Measurements from ENCODE around the gene NTHL1. TPM values are rescaled to one million over a fixed set of nuclear protein-coding genes. Genes with fewer than 3 reads are reported as not detected.

Gene NTHL1
- total RNA-seq, 2 donors from 2014 or later: 16.4 to 24.9 TPM

GRCh38 chr16:1997494-1998359 lies 49.9 kb downstream of the NTHL1 start:
- Histone ChIP-seq H3K27ac (peak overlapping the region in 1 of 2 donors; percentile 14), H3K36me3 (peaks cover 12 to 32% of the 10 kb centered on the region in 2 donors), H3K4me3 (no peak overlapping the region), H3K9me3 (no peaks in the 10 kb centered on the region), H3K27me3 (replicated peaks; ENCODE audit: insufficient read depth) (no peaks in the 10 kb centered on the region), H3K4me1 (replicated peaks) (no peaks in the 10 kb centered on the region)
- 69% methylated on average over 20 of the region's 26 CpGs for WGBS
- intact Hi-C loops (cut with DNase I): no loop called here
- TF ChIP-seq POLR2A (IDR thresholded peaks at IDR 0.05) (no peak), CTCF (IDR thresholded peaks at IDR 0.05) (no peak)
- DNase-seq (ENCODE audit: low spot score): no peak

GRCh38 chr16:1993731-1994131 lies 53.9 kb downstream of the NTHL1 start:
- DNase-seq (ENCODE audit: low spot score): no peak
- TF ChIP-seq POLR2A (IDR thresholded peaks at IDR 0.05) (no peak), POLR2AphosphoS5 (IDR thresholded peaks at IDR 0.05) (no peak), CTCF (IDR thresholded peaks at IDR 0.05) (no peak)
- Histone ChIP-seq H3K4me3 (no peak overlapping the region), H3K36me3 (peaks cover 0 to 10% of the 10 kb centered on the region in 2 donors), H3K4me1 (replicated peaks) (peaks cover 6% of the 10 kb centered on the region), H3K27me3 (replicated peaks; ENCODE audit: insufficient read depth) (no peaks in the 10 kb centered on the region), H3K9me3 (no peaks in the 10 kb centered on the region), H3K27ac (no peak overlapping the region)
- WGBS: 69% methylated on average over 2 of the region's 2 CpGs
- intact Hi-C loops (cut with DNase I): no loop called here

GRCh38 chr16:1992704-1993317 lies 54.8 kb downstream of the NTHL1 start:
- no peak overlapping the region for H3K27ac ChIP-seq
- no peaks in the 10 kb centered on the region for H3K27me3 ChIP-seq (replicated peaks; ENCODE audit: insufficient read depth)
- peaks cover 6% of the 10 kb centered on the region for H3K4me1 ChIP-seq (replicated peaks)
- peaks cover 0 to 2% of the 10 kb centered on the region in 2 donors for H3K36me3 ChIP-seq
- no peak overlapping the region for H3K4me3 ChIP-seq
- DNase-seq (ENCODE audit: low spot score): no peak
- intact Hi-C loops (cut with DNase I): no loop called here
- TF ChIP-seq POLR2AphosphoS5 (IDR thresholded peaks at IDR 0.05) (no peak), POLR2A (IDR thresholded peaks at IDR 0.05) (no peak), CTCF (IDR thresholded peaks at IDR 0.05) (no peak)
- 64% methylated on average over 31 of the region's 50 CpGs for WGBS
- H3K9me3 ChIP-seq: no peaks in the 10 kb centered on the region

GRCh38 chr16:1991948-1992703 lies 55.5 kb downstream of the NTHL1 start:
- intact Hi-C loops (cut with DNase I): no loop called here
- WGBS: 18% methylated on average over 13 of the region's 96 CpGs
- H3K4me1 ChIP-seq (replicated peaks): peaks cover 6% of the 10 kb centered on the region
- H3K4me3 ChIP-seq: peak overlapping the region in 1 of 2 donors; percentile 28
- DNase-seq (ENCODE audit: low spot score): peak; percentile 85
- H3K9me3 ChIP-seq: no peaks in the 10 kb centered on the region
- H3K27me3 ChIP-seq (replicated peaks; ENCODE audit: insufficient read depth): no peaks in the 10 kb centered on the region
- H3K27ac ChIP-seq: no peak overlapping the region
- peak in 1 of 4 experiments; percentile 4 for TF ChIP-seq CTCF (IDR thresholded peaks at IDR 0.05)
- TF ChIP-seq POLR2AphosphoS5 (IDR thresholded peaks at IDR 0.05): peak; percentile 38
- TF ChIP-seq POLR2A (IDR thresholded peaks at IDR 0.05): peak; percentile 53
- no peaks in the 10 kb centered on the region for H3K36me3 ChIP-seq
